HCT116 (cell line): ENCODE data around the gene GREM2. TPM values are rescaled to one million over a fixed set of nuclear protein-coding genes. Genes with fewer than 3 reads are reported as not detected.

Source experiments
- ATAC-seq: fragments of 200-7000 bp; cut with Tn5 transposase; 2 replicates; pipeline ENCODE4 v1.9.1; 2020; ENCODE audit warnings: mild to moderate bottlenecking, moderate library complexity
- BruUV-seq: library from RNA; stranded (reverse); fragments of 400-500 nt; replicated peaks from 2 replicates; lab custom pipeline; 2021; lab: Mats Ljungman, UMichigan
- CTCF ChIA-PET: fragments of 300-600 bp; sonication (Branson Sonifier 250); formaldehyde crosslinking; loops from one replicate; lab custom pipeline; 2021; ENCODE audit warnings: antibody characterized with exemption; lab: Charles Lee
- POLR2A ChIA-PET: fragments of 300-600, 350-600 bp; sonication (Branson Sonifier 250); formaldehyde crosslinking; loops from one replicate; lab custom pipeline; 2021; ENCODE audit warnings: antibody characterized with exemption; lab: Charles Lee
- RAD21 ChIA-PET, 2 experiments: fragments of 300-600 bp; sonication (Branson Sonifier 250); formaldehyde crosslinking; loops; one replicate each; lab custom pipeline; 2023; ENCODE audit warnings: low total read pairs in 2 of 2; ENCODE audit not compliant: uncharacterized antibody in 2 of 2, unreplicated experiment in 2 of 2, low non-redundant PET in 1 of 2; lab: Charles Lee
- DNase-seq: peaks from one replicate; pipeline ENCODE4 v3.0.0-alpha.2; 2010; ENCODE audit warnings: low read depth, low spot score
- H2AFZ ChIP-seq: fragments of 200-600 bp; shearing (Covaris generic), sonication (generic); 2 replicates; pipeline ENCODE4 v1.6.1; 2017; ENCODE audit warnings: low read depth, mixed run types, mixed read lengths, antibody characterized with exemption, low read length; ENCODE audit not compliant: poor library complexity, severe bottlenecking
- H3K27ac ChIP-seq: 2 replicates; pipeline ENCODE4 v1.5.1; 2012; ENCODE audit warnings: low read depth, low read length
- H3K27me3 ChIP-seq: fragments of 200-600 bp; sonication (generic); 2 replicates; pipeline ENCODE4 v1.6.1; 2016; ENCODE audit warnings: mixed run types, low read length, mixed read lengths; ENCODE audit not compliant: insufficient read depth
- H3K36me3 ChIP-seq, 2 experiments: fragments of 200-500 bp in 1 of 2; fragments of 200-600 bp in 1 of 2; sonication (Bioruptor generic) in 1 of 2; sonication (generic) in 1 of 2; 2 replicates each; pipeline versions ENCODE4 v1.5.1 to v1.6.1; 2014 to 2016; ENCODE audit warnings: low read length in 2 of 2, inconsistent platforms in 1 of 2, mixed read lengths in 1 of 2, mixed run types in 1 of 2; ENCODE audit not compliant: insufficient read depth in 2 of 2, control insufficient read depth in 1 of 2
- H3K4me1 ChIP-seq, 2 experiments: fragments of 200-600 bp in 1 of 2; sonication (generic) in 1 of 2; 2 replicates each; pipeline versions ENCODE4 v1.5.1 to v1.6.1; 2012 to 2017; ENCODE audit warnings: low read length in 2 of 2, inconsistent platforms in 1 of 2, mild to moderate bottlenecking in 1 of 2, mixed read lengths in 1 of 2, mixed run types in 1 of 2, moderate library complexity in 1 of 2; ENCODE audit not compliant: insufficient read depth in 2 of 2, control insufficient read depth in 1 of 2
- H3K4me2 ChIP-seq: fragments of 200-600 bp; sonication (generic); 2 replicates; pipeline ENCODE4 v1.6.1; 2017; ENCODE audit warnings: mixed run types, low read length, mixed read lengths
- H3K4me3 ChIP-seq, 2 experiments: fragments of 200-600 bp in 1 of 2; sonication (generic) in 1 of 2; replicated peaks in 1 of 2; 2 replicates each; pipeline ENCODE4 v1.5.1; 2011 to 2016; ENCODE audit warnings: low read length in 2 of 2, control low read depth in 1 of 2, low read depth in 1 of 2, mild to moderate bottlenecking in 1 of 2, mixed read lengths in 1 of 2, mixed run types in 1 of 2
- H3K79me2 ChIP-seq: fragments of 200-600 bp; sonication (generic); 2 replicates; pipeline ENCODE4 v1.6.1; 2017; ENCODE audit warnings: mild to moderate bottlenecking, mixed run types, low read length, moderate library complexity, mixed read lengths; ENCODE audit not compliant: insufficient read depth
- H3K9ac ChIP-seq: fragments of 200-600 bp; sonication (generic); 2 replicates; pipeline ENCODE4 v1.6.1; 2016; ENCODE audit warnings: low read length, mixed read lengths
- H3K9me2 ChIP-seq: fragments of 200-600 bp; sonication (generic), shearing (Covaris generic); 2 replicates; pipeline ENCODE4 v1.6.1; 2017; ENCODE audit warnings: mixed run types, mild to moderate bottlenecking, moderate library complexity; ENCODE audit not compliant: insufficient read depth
- H3K9me3 ChIP-seq, 2 experiments: fragments of 200-500 bp in 1 of 2; fragments of 200-600 bp in 1 of 2; sonication (Bioruptor generic) in 1 of 2; sonication (generic) in 1 of 2; 2 replicates each; pipeline ENCODE4 v1.6.1; 2014 to 2017; ENCODE audit warnings: low read length in 2 of 2, mixed read lengths in 2 of 2, inconsistent platforms in 1 of 2, low read depth in 1 of 2, mild to moderate bottlenecking in 1 of 2, mixed run types in 1 of 2, moderate library complexity in 1 of 2; ENCODE audit not compliant: control insufficient read depth in 1 of 2, insufficient read depth in 1 of 2
- H4K20me1 ChIP-seq: fragments of 200-600 bp; sonication (generic), shearing (Covaris generic); 2 replicates; pipeline ENCODE4 v1.6.1; 2017; ENCODE audit warnings: mixed run types, mild to moderate bottlenecking, moderate library complexity; ENCODE audit not compliant: insufficient read depth
- ATF3 ChIP-seq: IDR thresholded peaks from 2 replicates; pipeline ENCODE4 v1.6.1; 2012
- CBX3 ChIP-seq: IDR thresholded peaks from 2 replicates; pipeline ENCODE4 v1.6.1; 2012; ENCODE audit warnings: low read depth
- CEBPB ChIP-seq: IDR thresholded peaks from 2 replicates; pipeline ENCODE4 v1.6.1; 2012; ENCODE audit warnings: low read depth
- EGR1 ChIP-seq: IDR thresholded peaks from 2 replicates; pipeline ENCODE4 v1.6.1; 2012; ENCODE audit warnings: low read depth
- ELF1 ChIP-seq: IDR thresholded peaks from 2 replicates; pipeline ENCODE4 v1.6.1; 2012; ENCODE audit warnings: low read depth, borderline replicate concordance
- EZH2phosphoT487 ChIP-seq: fragments of 200-600 bp; IDR thresholded peaks from 2 replicates; pipeline ENCODE4 v1.6.1; 2018; ENCODE audit warnings: antibody characterized with exemption, borderline replicate concordance
- FOSL1 ChIP-seq: IDR thresholded peaks from 2 replicates; pipeline ENCODE4 v1.6.1; 2012; ENCODE audit warnings: low read depth
- MAX ChIP-seq: IDR thresholded peaks from 2 replicates; pipeline ENCODE4 v1.6.1; 2012
- RAD21 ChIP-seq: IDR thresholded peaks from 2 replicates; pipeline ENCODE4 v1.6.1; 2012; ENCODE audit warnings: low read depth, mild to moderate bottlenecking
- SIN3A ChIP-seq: IDR thresholded peaks from 2 replicates; pipeline ENCODE4 v1.6.1; 2012; ENCODE audit warnings: low read depth
- SP1 ChIP-seq: IDR thresholded peaks from 2 replicates; pipeline ENCODE4 v1.6.1; 2012; ENCODE audit warnings: low read depth
- TCF7L2 ChIP-seq: IDR thresholded peaks from 2 replicates; pipeline ENCODE4 v1.7.0; 2011; ENCODE audit warnings: borderline replicate concordance, inconsistent platforms; ENCODE audit not compliant: insufficient read depth, insufficient read length; ENCODE audit errors: extremely low read depth
- YY1 ChIP-seq: IDR thresholded peaks from 2 replicates; pipeline ENCODE4 v1.6.1; 2011; ENCODE audit warnings: low read length, low read depth, moderate library complexity, mild to moderate bottlenecking; ENCODE audit not compliant: insufficient replicate concordance; ENCODE audit errors: extremely low read depth
- ZBTB33 ChIP-seq: IDR thresholded peaks from 2 replicates; pipeline ENCODE4 v1.6.1; 2011; ENCODE audit warnings: mild to moderate bottlenecking, low read length, moderate library complexity; ENCODE audit not compliant: insufficient replicate concordance; ENCODE audit errors: extremely low read depth
- ZNF274 ChIP-seq: fragments of 200-500 bp; sonication (Bioruptor generic); IDR thresholded peaks from 2 replicates; pipeline ENCODE4 v1.6.1; 2014; ENCODE audit warnings: mild to moderate bottlenecking, low read depth, low read length, inconsistent platforms
- intact Hi-C: fragments of 100-400 bp; cut with micrococcal nuclease; formaldehyde crosslinking; loops from 2 replicates; pipeline ENCODE4 v1.10.0; 2022
- total RNA-seq: library from RNA; stranded (reverse); gene quantifications from one replicate; pipeline ENCODE4 v1.2.1, GENCODE V29; 2021; ENCODE audit not compliant: unreplicated experiment

Gene GREM2
- total RNA-seq, 1 experiment from 2014 or later, result not detected

GRCh38 chr1:240478536-240478935 lies 133.4 kb downstream of the GREM2 start:
- peaks cover 0 to 13% of the 10 kb centered on the region in 2 experiments; a peak in 2 of 4 replicates for H3K9me3 ChIP-seq
- no peak overlapping the region for H3K9ac ChIP-seq
- TF ChIP-seq FOSL1 (no peak), ATF3 (no peak), SIN3A (no peak)
- TF ChIP-seq, all 23 proteins: peak for 0
- Histone ChIP-seq H2AFZ (no peak overlapping the region), H4K20me1 (no peaks in the 10 kb centered on the region), H3K36me3 (no peaks in the 10 kb centered on the region), H3K9me2 (no peaks in the 10 kb centered on the region), H3K27me3 (no peaks in the 10 kb centered on the region), H3K4me1 (no peaks in the 10 kb centered on the region), H3K4me3 (no peak overlapping the region), H3K27ac (no peak overlapping the region), H3K79me2 (no peaks in the 10 kb centered on the region), H3K4me2 (no peak overlapping the region)
- ChIA-PET RAD21 (no interaction called here), CTCF (no interaction called here), POLR2A (no interaction called here)
- BruUV-seq, result no TSS peak
- ATAC-seq (no peak), DNase-seq (no peak)
- intact Hi-C loops, result no loop called here

GRCh38 chr1:240475832-240476231 lies 136.1 kb downstream of the GREM2 start:
- H3K9ac ChIP-seq, result no peak overlapping the region
- H3K4me3 ChIP-seq, result no peak overlapping the region
- ChIA-PET POLR2A (no interaction called here), CTCF (no interaction called here), RAD21 (no interaction called here)
- BruUV-seq, result no TSS peak
- H3K79me2 ChIP-seq, result no peaks in the 10 kb centered on the region
- intact Hi-C loops, result no loop called here
- H4K20me1 ChIP-seq, result no peaks in the 10 kb centered on the region
- no peak overlapping the region for H3K4me2 ChIP-seq
- no peaks in the 10 kb centered on the region for H3K9me2 ChIP-seq
- H3K36me3 ChIP-seq, result no peaks in the 10 kb centered on the region
- H3K27me3 ChIP-seq, result no peaks in the 10 kb centered on the region
- no peak overlapping the region for H3K27ac ChIP-seq
- DNase-seq, result no peak
- H2AFZ ChIP-seq, result no peak overlapping the region
- TF ChIP-seq TCF7L2 (no peak), FOSL1 (no peak), CEBPB (no peak), ZBTB33 (no peak), ZNF274 (no peak), RAD21 (no peak), SP1 (no peak), SIN3A (no peak), CBX3 (no peak), YY1 (no peak), EGR1 (no peak), EZH2phosphoT487 (no peak), MAX (no peak), ELF1 (no peak)
- peaks cover 0 to 13% of the 10 kb centered on the region in 2 experiments; a peak in 2 of 4 replicates for H3K9me3 ChIP-seq
- H3K4me1 ChIP-seq, result no peaks in the 10 kb centered on the region
- ATAC-seq, result no peak
